Medulla oblongata (tissue), 1 donor: ENCODE data around the gene FBXO41.
A peak's percentile ranks its signal among the peaks of the same experiment; 100 is the strongest.

Experiments used
- DNase-seq: peaks from one replicate; pipeline ENCODE4 v3.0.0-alpha.2; 2015; ENCODE audit errors: extremely low spot score

Gene FBXO41, protein sequence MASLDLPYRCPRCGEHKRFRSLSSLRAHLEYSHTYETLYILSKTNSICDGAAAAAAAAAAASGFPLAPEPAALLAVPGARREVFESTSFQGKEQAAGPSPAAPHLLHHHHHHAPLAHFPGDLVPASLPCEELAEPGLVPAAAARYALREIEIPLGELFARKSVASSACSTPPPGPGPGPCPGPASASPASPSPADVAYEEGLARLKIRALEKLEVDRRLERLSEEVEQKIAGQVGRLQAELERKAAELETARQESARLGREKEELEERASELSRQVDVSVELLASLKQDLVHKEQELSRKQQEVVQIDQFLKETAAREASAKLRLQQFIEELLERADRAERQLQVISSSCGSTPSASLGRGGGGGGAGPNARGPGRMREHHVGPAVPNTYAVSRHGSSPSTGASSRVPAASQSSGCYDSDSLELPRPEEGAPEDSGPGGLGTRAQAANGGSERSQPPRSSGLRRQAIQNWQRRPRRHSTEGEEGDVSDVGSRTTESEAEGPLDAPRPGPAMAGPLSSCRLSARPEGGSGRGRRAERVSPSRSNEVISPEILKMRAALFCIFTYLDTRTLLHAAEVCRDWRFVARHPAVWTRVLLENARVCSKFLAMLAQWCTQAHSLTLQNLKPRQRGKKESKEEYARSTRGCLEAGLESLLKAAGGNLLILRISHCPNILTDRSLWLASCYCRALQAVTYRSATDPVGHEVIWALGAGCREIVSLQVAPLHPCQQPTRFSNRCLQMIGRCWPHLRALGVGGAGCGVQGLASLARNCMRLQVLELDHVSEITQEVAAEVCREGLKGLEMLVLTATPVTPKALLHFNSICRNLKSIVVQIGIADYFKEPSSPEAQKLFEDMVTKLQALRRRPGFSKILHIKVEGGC

DNA sequence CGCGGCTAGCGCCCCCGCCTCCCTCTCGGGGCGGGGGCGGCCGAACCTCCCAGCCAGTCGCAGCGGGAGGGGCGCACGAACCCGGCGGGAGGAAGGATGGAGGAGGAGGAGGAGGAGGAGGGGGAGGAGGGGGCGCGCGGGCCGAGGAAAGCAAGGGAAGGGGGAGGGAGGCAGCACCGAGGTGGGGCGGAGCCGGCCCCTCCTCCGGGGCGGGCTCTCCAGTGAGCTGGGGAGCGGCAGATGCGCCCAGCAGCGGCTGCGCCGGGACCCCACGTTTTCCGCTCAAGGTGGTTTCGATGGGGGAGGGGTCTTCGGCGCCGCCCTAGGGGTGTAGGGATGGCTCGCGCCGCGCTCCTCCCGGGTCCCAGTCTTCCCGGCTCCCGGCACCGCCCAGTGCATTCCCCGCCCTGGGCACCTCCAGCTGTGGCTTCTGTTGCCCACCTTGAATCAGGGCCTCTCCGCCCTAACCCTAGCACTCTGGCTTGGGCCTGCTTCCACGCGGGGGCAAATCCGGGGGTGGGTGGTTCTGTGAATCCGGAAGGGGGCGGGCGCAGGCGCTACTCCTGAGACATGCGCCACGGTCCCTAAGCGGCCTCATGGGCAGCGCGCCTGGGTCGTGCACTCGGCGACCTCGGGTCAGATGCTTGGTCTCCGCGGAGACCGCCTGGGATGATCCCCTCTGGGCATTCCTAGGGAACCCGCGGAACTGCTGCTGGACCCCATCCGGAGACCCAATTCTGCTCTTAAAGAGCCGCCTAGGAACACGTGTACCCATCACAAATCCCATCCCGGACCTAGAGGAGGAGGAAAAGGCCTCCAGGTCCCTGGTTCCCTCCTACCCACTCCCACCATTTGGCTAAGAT lies at the start of gene FBXO41:
FBXO41 (minus strand) TSS at position 183 of the 863 bp plus-strand sequence. CDS start 14,848 bp downstream, outside the sequence.
- DNase-seq = peak; percentile 32

DNA sequence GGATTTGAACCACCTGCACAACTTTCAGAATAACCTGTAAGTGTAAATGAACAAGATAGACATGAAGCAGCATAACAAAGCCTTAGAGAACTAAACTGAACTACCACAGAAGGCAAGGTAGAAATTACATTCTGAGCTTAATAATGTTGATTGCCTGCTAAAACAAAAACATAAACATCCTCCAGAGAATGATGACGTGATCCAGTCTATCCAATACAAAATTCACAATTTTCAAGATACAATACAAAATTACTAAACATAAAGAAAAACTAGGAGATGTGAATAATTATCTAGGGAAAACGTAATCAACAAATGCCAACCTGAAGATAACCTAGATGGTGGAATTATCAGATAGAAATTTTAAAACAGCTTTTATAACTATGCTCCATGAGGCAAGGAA lies 49.8 kb upstream of the FBXO41 start:
- no peak for DNase-seq

DNA sequence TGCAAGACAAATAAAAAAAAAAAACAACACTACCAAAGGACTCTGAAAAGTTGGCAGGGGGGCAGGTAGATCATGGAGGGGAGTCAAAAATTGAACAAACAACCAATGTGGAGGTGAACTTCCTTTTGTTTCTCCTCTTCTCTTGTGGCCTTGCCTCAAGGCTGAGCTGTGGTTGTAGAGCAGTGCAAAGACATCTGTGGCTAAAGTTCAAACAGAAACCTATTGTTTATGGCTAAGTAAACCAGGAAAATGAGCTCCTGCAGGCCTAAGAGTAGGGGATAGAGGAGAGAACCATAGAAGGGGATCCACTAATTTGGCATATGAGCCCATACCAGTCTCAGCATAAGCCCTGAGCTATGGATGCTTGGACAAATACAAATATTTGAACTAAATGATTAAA lies 49.3 kb upstream of the FBXO41 start:
- no peak for DNase-seq

DNA sequence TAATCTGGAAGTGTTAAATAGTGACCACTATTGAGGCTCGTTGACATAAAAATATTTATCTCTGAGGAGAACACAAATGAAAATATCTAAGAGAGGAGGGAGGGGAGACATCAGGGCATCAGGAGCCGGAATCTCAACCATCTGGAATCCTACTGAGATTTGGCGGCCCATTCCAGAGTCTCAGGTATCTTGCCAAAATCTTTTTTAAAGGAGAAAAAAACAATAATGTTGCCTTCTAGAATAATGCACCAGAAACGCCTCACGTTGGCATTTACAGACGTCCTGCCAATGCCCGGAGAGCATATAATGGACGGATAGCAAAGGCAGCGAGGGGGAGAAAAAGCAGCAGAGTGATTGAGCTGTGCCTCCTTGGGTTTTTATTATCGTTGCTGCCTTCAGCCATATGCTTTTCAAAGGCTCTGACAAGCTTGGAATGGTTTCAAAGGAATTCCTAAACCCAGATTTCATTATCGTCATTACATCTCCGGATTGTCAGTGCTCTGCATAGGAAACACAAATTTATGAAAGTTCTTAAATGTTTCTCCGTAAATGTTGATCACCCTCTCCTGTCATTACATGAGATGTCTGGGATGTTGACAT lies 39.9 kb upstream of the FBXO41 start:
- no peak for DNase-seq

DNA sequence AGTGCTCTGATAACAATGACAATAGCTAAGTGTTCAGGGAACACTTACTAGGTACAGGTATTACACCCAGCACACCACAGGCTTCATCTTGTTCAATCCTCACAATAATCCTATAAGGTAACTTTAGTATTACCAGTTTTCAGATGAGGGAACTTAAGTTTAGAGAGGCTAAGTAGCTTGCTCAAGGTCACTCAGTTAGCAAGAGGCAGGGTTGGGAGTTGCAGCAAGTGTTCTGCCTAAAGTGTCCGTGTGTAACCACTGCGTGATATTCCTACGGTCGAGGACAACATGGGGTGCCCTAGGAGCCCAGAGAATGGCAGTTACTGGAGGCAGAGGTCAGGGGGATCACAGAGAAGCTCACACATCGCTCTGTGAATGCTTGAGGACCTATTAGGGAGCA lies 39.3 kb upstream of the FBXO41 start:
- no peak for DNase-seq

DNA sequence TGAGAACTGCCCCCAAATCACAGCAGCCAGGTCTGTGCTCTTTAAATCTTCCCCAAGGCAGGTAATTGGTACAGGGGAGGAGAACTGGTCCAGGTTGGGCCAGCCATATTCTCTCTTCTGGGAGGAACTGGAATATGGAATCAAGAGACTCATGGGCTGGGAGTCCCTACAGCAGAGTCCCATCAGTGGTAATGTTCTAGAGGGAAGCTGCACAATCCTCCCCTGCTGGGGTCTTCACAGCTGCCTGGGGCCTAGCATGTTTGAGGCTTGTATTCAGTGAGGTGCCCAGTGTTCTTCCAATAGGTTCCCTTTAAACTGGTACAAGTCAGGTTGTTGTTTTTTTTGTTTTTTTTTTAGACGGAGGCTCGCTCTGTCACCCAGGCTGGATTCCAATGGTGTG lies 30.2 kb upstream of the FBXO41 start:
- no peak for DNase-seq

DNA sequence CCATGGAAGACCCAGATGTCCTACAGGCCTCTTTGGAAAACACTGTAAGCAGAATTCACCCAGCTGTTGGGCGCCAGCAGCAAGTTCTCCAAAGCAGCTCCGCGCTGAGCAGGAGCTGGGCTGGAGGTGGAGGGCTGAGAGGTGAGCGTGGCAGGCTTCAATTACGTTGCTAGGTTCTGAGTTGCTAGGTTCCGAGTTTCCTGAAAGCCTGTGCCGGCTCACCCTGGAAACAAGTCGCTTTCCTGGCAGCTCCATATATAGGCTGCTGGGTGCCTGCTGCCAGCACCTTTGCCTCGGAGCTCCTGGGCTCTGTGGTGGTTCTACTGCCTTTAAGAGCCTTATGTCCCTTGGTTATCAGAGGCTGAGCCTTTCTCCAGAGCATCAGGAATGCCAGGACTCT lies 23.4 kb upstream of the FBXO41 start:
- DNase-seq = no peak

DNA sequence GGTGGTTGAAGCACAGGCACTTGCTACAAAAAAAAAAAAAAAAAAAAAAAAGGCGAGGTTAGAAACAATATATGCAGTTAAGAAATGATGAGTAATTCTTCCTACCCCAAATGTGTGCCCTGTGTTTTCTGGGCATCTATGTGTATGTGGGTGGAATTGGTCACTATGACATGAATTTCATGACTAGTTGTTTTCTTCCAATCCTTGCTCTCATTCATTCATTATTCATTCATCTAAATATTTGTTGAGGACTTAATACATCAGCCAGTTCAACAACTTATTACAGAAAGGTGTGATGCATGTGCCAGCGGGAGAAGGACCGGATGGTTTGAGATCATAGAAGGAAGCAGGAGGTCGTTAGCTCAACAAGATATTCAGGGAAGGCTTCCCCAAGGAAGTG lies 17.4 kb upstream of the FBXO41 start:
- DNase-seq = no peak

DNA sequence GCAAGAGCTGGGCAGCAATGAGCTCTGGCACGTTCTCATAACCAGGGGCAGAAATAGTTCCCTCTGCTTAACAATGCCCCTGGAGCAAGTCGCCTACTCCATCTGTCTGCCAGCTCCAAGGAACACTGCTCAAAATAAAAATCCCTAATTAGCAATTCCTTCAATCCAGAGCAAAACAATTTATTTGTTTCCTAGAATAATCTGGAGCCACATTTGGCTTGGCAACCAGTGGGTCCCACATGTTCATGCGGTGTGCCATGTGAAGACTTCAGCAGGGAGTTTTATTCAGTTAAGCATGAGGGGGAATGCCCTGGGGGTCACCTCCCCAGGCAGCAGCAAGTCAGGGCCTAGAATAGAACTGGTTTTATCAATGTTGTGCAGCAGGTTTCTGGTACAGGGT lies 16.6 kb upstream of the FBXO41 start:
- DNase-seq = no peak

DNA sequence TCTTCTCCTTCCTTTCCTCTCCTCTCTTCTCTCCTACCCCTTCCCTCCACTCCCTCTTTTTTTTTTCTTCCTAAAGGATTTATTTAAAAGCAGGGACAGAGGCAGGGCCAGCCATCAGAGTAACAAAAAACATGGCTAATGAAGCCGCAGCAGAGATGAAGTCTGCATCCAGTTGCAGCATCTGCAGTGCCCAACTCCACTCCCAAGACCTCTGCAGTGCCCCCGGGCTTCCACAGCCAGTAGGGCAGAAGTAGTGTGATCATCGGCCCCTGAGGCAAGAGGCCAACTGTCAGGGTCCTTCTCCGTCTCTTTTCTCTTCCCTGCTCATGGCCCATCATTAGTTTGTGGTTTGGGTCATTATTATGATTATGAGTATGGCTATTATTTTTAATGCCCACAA lies 13.3 kb upstream of the FBXO41 start:
- DNase-seq = no peak

DNA sequence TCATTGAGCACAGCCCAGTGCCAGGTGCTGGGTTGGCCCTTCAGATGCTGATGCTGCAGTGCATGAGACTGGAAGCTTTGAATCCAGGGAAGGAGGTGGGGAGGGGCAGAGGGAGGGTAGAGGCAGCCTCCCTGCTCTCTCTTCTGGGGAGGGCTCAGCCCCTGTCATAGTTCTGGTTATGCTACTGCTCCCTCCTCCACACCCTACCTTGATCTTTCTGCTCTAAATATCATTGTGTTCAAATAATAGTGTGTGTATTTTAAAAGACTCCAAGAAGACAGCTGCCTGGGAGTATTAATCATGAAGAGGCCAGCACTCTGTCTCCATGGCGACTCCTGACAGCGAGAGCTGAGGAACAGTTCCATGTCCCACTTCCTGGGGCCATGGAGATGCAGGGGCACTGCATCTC lies 12.9 kb upstream of the FBXO41 start:
- no peak for DNase-seq

DNA sequence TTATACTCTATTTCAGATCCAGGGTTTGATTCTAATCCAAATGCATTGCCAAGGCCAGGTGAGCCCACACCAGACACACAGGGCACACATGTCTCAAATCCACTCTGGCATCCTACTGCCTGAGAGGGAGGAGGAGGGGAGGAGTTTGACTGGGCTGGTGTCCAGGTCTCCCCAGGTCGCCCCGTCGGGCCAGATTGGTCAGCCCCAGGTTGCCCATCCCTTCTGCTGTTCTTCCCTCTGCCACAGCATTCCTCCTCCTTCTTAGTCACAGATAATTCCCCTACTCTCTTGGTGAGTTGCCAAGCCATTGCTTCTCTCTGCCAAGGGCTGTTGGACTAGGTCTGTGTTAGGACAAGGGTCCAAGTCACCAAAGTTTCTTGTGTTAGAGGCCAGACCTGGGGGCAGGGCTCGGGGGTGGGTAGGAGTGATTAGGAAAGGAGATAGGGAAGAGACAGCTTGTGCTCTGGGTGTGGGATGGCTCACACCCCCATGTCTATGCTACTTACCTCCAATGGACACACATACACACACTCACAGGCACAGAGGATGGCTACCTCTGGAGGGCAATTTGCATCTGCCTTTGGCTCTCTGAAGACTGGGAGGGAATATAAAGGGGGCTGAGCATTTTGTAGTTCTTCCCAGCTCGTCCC lies 11.6 kb upstream of the FBXO41 start:
- no peak for DNase-seq

DNA sequence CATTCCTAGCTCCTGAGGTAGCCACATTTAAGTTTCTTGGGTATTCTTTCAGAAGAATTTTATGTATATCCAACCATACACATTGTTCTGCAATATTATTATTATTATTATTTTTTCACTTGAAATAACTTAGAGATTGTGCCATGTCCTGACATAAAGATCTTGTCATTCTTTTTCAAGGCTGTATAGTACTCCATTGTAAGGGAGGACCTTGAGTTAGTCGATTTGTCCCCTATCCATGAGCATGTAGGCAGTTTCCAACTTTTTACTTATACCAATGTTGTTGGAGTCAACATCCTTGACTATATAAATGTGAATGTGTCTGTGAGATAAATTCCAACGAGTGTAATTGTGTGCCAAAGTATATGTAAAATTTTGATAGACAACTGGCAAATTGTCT lies 10.0 kb upstream of the FBXO41 start:
- no peak for DNase-seq

DNA sequence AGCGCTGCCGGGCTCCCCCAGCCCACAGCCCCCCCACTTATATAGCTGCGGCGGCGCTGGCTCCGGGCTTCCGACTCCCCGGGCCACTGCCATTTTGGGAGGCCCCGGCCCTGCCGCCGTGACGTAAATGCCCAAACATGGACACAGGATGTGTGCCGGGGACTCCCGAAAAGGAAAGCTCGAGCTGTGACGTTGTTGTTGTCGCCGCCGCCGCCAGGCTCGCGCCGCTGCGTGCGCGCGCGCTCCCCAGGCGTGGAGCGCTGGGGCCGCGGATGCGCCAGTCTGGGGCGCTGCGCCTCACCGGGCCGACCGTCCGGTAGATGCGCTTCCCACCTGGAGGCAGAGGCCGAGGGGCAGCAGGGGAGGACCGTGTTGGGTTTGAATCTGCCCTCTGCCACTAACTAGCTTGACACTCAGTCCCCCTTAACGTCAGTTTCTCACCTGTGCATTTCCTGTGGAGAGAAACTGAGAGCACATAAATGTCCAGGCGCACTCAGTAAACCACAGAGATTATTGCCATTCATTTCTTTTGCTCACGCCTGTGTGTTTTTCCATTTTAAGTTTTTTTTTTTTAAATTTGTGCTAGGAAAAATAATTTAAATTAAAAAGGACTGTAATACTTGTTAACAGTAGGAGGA lies 9.4 kb upstream of the FBXO41 start, which contains the start of gene EGR4:
EGR4 (minus strand) TSS at position 15 of the 638 bp plus-strand sequence. CDS start 231 bp downstream, outside the sequence.
- no peak for DNase-seq

DNA sequence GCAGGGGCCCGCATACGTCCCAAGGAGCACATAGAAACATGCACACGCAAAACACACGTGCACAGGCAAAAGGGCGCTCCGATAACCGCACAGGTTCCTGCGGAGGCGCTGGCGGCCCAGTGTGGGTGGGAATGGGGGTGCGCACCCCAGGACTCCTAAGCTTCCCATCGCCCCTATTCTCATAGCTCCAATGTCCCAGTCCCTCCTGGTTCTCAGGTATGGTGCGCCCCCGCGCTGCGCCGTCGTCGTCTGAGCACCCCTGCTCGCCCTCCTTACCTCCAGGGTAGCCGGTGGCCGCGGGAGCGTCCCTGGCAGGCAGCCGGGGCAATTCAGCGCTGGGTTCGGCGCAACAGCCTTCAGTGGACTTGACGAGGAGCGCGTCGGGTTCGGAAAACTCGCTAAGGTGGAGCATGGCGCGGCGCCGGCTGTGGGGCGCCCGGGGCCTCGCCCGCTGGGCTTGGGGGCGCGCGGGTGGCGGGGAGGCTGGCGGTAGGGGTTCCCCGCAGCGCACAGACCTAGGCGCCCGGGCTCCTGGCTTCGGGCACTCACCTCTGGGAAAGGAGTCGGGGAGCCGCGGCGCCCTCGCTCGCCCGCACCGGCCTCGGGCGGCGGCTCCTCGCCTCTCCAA lies 8.7 kb upstream of the FBXO41 start:
- DNase-seq = no peak

DNA sequence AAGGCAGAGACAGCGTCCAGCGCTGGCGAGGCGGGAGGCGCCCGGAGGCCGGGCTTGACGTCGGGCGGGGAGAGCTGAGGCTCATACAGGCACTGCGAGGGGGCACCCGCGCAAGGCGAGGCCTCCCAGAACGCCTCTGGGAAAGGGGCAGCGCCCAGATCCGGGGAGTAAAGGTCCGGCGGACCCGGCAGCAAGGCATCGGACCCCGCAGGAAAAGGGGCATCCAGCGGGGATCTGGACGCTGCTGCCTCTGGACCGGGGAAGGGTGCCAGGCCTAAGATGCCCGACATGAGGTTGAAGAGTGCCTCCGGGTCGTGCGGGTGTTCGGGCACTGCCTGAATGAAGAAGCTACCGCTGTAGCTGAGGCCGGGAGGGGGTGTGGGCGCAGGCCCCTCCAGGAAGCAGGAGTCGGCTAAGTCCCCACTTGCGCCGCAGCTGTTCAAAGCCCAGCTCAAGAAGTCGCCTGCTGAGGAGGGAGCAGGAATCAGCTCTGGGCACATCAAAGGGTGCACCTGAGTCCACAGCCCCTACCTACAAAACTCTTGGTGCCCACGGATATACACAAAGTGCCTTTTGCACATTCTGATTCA lies 8.1 kb upstream of the FBXO41 start:
- DNase-seq = no peak

DNA sequence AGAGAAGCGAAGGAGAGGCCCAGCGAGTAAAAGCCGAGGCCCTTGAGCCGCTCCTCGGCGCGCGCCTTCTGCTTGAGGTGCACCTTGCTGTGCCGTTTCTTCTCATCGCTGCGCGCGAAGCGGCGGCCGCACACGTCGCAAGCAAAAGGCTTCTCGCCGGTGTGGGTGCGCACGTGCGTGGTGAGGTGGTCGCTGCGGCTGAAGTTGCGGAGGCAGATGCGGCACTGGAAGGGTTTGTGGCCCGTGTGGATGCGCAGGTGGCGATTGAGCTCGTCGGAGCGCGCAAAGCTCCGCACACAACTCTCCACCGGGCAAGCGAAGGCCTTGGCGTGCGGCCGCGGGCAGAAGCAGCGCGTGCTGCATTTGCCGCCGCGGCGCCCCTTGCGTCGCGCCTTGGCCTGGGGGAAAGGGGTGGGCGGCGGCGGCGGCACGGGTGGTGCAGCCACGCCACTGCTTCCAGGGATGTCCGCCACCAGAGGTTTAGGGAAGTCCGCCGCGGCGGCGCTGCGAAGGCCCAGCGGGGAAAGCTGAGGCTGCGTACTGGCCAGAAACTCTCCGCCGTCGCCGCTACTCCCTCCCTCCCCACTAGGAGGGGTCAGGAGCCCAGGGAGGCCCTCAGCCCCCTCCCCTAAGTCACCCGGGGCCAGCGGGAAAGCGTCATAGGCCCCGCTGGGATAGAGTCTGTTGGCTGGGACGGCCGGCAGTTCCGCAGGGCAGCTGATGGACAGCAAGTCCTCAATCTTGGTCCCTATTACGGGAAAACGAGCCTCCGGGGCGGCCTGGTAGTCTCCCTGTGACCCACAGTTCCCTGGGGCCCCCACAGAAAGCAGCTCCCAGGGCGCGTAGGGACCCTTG lies 7.4 kb upstream of the FBXO41 start:
- DNase-seq = no peak

DNA sequence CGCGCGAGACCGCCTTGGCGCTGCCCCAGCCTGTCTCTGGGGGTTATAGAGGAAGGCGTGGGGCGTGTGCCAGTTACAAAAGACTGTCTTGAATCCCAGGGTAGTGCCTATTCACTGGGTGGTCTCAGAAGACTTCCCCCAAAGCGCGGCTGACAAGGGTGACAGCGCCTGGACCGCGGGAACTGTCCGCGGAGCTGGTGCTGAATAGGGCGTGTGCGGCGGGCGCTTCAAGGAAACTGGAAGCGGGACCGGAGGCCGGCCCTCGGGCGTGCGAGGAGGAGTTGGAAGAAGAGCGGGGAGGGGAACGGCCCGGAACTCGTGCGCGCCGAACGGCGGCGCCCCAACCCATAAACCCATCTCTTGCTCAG lies 6.8 kb upstream of the FBXO41 start:
- peak; percentile 19 for DNase-seq
